Ishikawa (cell line): ENCODE results near the gene ST8SIA1.

Experiments
- CREB1 ChIP-seq: IDR thresholded peaks from 2 replicates; pipeline ENCODE4 v1.6.1; 2012; ENCODE audit warnings: low read depth
- EP300 ChIP-seq: IDR thresholded peaks from 2 replicates; pipeline ENCODE4 v1.6.1; 2012; ENCODE audit warnings: borderline replicate concordance
- RAD21 ChIP-seq: IDR thresholded peaks from 2 replicates; pipeline ENCODE4 v1.6.1; 2012; ENCODE audit warnings: low read depth
- YY1 ChIP-seq: IDR thresholded peaks from 2 replicates; pipeline ENCODE4 v1.6.1; 2012; ENCODE audit warnings: low read depth
- TF ChIP-seq, protein P1 (sequence below): IDR thresholded peaks from 2 replicates; pipeline ENCODE4 v1.6.1; 2012; ENCODE audit warnings: low read depth, mild to moderate bottlenecking

DNA sequence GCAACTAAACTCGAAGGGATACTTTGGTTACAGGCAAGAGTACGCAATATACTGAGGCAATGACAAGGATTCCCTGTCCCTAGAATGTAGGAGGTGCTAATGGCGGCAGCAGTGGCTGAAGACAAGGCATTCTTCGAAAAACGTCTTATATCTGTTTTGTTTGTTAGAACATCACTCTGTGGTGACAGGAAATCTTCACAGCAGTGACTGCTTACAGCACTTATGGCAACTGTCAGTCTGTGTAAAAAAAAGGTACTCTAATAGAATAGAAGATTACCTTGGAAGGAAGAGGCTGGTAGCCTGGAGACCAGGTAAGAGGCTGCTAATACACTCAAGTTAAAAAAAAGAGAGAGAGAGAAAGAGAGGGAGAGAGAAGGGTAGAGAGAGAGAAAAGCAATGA lies 131.7 kb downstream of the ST8SIA1 start:
- TF ChIP-seq RAD21 (no peak), EP300 (no peak), YY1 (no peak), CREB1 (no peak)
- TF ChIP-seq, protein P1, sequence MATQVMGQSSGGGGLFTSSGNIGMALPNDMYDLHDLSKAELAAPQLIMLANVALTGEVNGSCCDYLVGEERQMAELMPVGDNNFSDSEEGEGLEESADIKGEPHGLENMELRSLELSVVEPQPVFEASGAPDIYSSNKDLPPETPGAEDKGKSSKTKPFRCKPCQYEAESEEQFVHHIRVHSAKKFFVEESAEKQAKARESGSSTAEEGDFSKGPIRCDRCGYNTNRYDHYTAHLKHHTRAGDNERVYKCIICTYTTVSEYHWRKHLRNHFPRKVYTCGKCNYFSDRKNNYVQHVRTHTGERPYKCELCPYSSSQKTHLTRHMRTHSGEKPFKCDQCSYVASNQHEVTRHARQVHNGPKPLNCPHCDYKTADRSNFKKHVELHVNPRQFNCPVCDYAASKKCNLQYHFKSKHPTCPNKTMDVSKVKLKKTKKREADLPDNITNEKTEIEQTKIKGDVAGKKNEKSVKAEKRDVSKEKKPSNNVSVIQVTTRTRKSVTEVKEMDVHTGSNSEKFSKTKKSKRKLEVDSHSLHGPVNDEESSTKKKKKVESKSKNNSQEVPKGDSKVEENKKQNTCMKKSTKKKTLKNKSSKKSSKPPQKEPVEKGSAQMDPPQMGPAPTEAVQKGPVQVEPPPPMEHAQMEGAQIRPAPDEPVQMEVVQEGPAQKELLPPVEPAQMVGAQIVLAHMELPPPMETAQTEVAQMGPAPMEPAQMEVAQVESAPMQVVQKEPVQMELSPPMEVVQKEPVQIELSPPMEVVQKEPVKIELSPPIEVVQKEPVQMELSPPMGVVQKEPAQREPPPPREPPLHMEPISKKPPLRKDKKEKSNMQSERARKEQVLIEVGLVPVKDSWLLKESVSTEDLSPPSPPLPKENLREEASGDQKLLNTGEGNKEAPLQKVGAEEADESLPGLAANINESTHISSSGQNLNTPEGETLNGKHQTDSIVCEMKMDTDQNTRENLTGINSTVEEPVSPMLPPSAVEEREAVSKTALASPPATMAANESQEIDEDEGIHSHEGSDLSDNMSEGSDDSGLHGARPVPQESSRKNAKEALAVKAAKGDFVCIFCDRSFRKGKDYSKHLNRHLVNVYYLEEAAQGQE: no peak
